Suprapubic skin (tissue), 4 donors: ENCODE measurements around the gene GALK2. TPM values are rescaled to one million over a fixed set of nuclear protein-coding genes. Genes with fewer than 3 reads are reported as not detected.

Source experiments
- DNase-seq, 2 donors: peaks; one replicate each; pipeline ENCODE4 v3.0.0-alpha.2; 2019; ENCODE audit warnings: low spot score in 2 of 2
- H3K27ac ChIP-seq: fragments of 200-600 bp; sonication (generic); one replicate; pipeline ENCODE4 v1.5.1; 2019
- H3K27me3 ChIP-seq: fragments of 200-600 bp; sonication (generic); one replicate; pipeline ENCODE4 v1.5.1; 2019
- H3K36me3 ChIP-seq: fragments of 200-600 bp; sonication (generic); one replicate; pipeline ENCODE4 v1.5.1; 2019
- H3K4me1 ChIP-seq: fragments of 200-600 bp; sonication (generic); one replicate; pipeline ENCODE4 v1.5.1; 2019
- H3K4me3 ChIP-seq: fragments of 200-600 bp; sonication (generic); one replicate; pipeline ENCODE4 v1.5.1; 2019; ENCODE audit warnings: mild to moderate bottlenecking
- H3K9me3 ChIP-seq: fragments of 200-600 bp; sonication (generic); one replicate; pipeline ENCODE4 v1.5.1; 2019
- EP300 ChIP-seq: sonication (generic); formaldehyde crosslinking; IDR thresholded peaks from one replicate; pipeline ENCODE4 v1.6.1; 2017; ENCODE audit warnings: antibody characterized with exemption
- POLR2A ChIP-seq, 2 donors: fragments of 450-650 bp; IDR thresholded peaks; one replicate each; pipeline ENCODE4 v1.6.1; 2017; ENCODE audit warnings: antibody characterized with exemption in 2 of 2, mild to moderate bottlenecking in 2 of 2, moderate library complexity in 2 of 2
- POLR2AphosphoS5 ChIP-seq, 3 donors: sonication (generic); formaldehyde crosslinking; IDR thresholded peaks; one replicate each; pipeline ENCODE4 v1.6.1; 2017; ENCODE audit warnings: antibody characterized with exemption in 3 of 3
- WGBS: methylation state at CpG from one replicate; pipeline ENCODE4 v1.1.5; 2018; 5-methylcytosine and 5-hydroxymethylcytosine counted together
- total RNA-seq, 4 donors: library from RNA; depleted of rRNA; stranded (reverse); fragments of >200 nt; gene quantifications; one replicate each; pipeline ENCODE4 v1.1.0, GENCODE V29; 2016
- TF ChIP-seq, protein P1 (sequence below), 2 donors: fragments of 200-600 bp in 1 of 2; fragments of 450-650 bp in 1 of 2; sonication (generic) in 1 of 2; IDR thresholded peaks; one replicate each; pipeline ENCODE4 v1.5.1; 2016 to 2019; ENCODE audit warnings: antibody characterized with exemption in 2 of 2, mild to moderate bottlenecking in 1 of 2, moderate library complexity in 1 of 2

The GALK2 gene
- total RNA-seq, 4 donors from 2014 or later, result 23.3 to 35.2 (median 33.8) TPM

DNA sequence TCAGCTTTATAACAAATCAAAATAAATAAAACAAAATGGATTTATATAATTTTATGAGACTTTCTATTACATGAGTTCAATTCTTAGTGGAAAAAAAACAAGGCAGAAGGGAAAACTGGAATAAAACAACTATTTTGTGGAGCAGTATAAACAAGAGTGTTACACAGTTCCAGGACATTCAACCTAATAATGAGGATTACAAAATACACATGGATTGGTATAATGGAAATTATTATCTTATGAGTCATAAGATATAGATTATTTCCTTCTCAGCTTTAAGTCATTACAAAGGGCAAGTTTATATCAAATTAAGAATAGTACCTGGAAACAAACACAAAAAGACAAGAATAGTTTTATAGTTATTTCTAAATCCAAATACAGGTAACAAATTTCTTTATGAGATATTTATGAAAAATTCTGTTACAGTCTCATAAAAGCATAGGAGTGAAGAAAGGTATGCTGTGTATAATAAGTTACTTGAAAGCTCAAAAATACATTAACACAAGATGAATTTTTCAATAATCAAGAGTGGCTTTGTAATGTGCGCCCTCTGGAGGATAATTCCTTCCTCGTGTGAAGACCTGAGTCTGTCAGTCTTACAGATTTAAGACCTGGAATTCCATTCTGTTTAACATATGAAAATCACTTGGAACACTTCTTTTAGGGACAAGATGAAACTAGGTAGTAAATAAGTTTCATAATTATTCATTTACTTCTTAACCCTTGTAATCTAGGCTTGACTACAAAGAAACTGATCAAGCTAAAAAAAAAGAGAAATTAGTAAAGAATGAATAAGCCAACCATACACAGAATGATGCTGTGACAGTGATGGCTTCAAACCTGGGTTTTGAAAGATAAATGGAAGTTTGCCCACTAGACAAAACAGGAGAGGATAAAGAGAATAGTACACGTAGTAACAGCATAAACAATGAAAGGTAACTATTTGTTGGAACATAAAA, 24.1 kb upstream of the GALK2 start:
- no peak for DNase-seq
- Histone ChIP-seq H3K36me3 (peaks cover 29% of the 10 kb centered on the region), H3K27ac (no peak overlapping the region), H3K9me3 (no peaks in the 10 kb centered on the region), H3K4me3 (no peak overlapping the region), H3K27me3 (no peaks in the 10 kb centered on the region), H3K4me1 (peaks cover 22% of the 10 kb centered on the region)
- TF ChIP-seq, protein P1, sequence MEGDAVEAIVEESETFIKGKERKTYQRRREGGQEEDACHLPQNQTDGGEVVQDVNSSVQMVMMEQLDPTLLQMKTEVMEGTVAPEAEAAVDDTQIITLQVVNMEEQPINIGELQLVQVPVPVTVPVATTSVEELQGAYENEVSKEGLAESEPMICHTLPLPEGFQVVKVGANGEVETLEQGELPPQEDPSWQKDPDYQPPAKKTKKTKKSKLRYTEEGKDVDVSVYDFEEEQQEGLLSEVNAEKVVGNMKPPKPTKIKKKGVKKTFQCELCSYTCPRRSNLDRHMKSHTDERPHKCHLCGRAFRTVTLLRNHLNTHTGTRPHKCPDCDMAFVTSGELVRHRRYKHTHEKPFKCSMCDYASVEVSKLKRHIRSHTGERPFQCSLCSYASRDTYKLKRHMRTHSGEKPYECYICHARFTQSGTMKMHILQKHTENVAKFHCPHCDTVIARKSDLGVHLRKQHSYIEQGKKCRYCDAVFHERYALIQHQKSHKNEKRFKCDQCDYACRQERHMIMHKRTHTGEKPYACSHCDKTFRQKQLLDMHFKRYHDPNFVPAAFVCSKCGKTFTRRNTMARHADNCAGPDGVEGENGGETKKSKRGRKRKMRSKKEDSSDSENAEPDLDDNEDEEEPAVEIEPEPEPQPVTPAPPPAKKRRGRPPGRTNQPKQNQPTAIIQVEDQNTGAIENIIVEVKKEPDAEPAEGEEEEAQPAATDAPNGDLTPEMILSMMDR (IDR thresholded peaks at IDR 0.05), result peak in 1 of 2 donors; percentile 51
- no peak for TF ChIP-seq POLR2AphosphoS5 (IDR thresholded peaks at IDR 0.05)
- 22% methylated on average over 3 of the region's 3 CpGs for WGBS

- Histone ChIP-seq H3K36me3 (peaks cover 6% of the 10 kb centered on the region), H3K27ac (no peak overlapping the region), H3K4me3 (no peak overlapping the region), H3K9me3 (no peaks in the 10 kb centered on the region), H3K27me3 (no peaks in the 10 kb centered on the region), H3K4me1 (peaks cover 30% of the 10 kb centered on the region)
- no peak for TF ChIP-seq POLR2A (IDR thresholded peaks at IDR 0.05)
- no peak for DNase-seq
- WGBS, result 54% methylated on average over 1 of the region's 1 CpG
These were observed 21.7 kb upstream of the GALK2 start for GRCh38 chr15:49148298-49148697.

GRCh38 chr15:49148727-49149126, 21.3 kb upstream of the GALK2 start:
- peaks cover 35% of the 10 kb centered on the region for H3K4me1 ChIP-seq
- no peak overlapping the region for H3K27ac ChIP-seq
- no peak overlapping the region for H3K4me3 ChIP-seq
- no peak for DNase-seq
- WGBS, result 84% methylated on average over 1 of the region's 1 CpG
- TF ChIP-seq POLR2A (IDR thresholded peaks at IDR 0.05), result no peak
- TF ChIP-seq, protein P1 (IDR thresholded peaks at IDR 0.05), result no peak
- TF ChIP-seq EP300, result no peak
- TF ChIP-seq POLR2AphosphoS5 (IDR thresholded peaks at IDR 0.05), result no peak
- no peaks in the 10 kb centered on the region for H3K9me3 ChIP-seq
- H3K27me3 ChIP-seq, result no peaks in the 10 kb centered on the region
- peaks cover 2% of the 10 kb centered on the region for H3K36me3 ChIP-seq

DNA sequence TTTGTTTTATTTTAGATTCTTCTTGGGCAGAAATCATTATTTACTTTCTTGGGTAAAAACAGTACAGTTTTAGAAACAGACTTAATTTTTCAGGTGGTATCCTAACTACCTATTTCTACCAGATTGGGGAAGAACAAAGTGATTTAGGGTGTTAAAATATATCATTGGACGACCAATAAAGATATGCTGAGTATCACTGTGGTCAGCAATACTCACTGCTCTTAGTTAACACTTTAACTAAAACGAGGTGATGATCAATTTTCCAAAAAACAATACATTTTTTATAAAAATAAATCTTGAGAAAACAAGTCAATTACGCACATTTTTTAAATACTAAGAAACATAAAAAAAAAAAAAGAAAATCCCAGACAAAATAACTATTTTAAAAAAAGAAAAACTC, 18.2 kb upstream of the GALK2 start:
- no peaks in the 10 kb centered on the region for H3K27me3 ChIP-seq
- H3K9me3 ChIP-seq, result no peaks in the 10 kb centered on the region
- DNase-seq, result no peak
- no peak overlapping the region for H3K4me3 ChIP-seq
- no peaks in the 10 kb centered on the region for H3K36me3 ChIP-seq
- no peak overlapping the region for H3K27ac ChIP-seq
- peaks cover 33% of the 10 kb centered on the region for H3K4me1 ChIP-seq
- WGBS, result 88% methylated on average over 3 of the region's 3 CpGs
- TF ChIP-seq POLR2AphosphoS5 (IDR thresholded peaks at IDR 0.05) (no peak), EP300 (no peak), POLR2A (IDR thresholded peaks at IDR 0.05) (no peak)
- TF ChIP-seq, protein P1 (IDR thresholded peaks at IDR 0.05), result no peak

- TF ChIP-seq POLR2AphosphoS5 (IDR thresholded peaks at IDR 0.05), result no peak
- TF ChIP-seq, protein P1 (IDR thresholded peaks at IDR 0.05), result no peak
- Histone ChIP-seq H3K27me3 (no peaks in the 10 kb centered on the region), H3K27ac (no peak overlapping the region), H3K36me3 (no peaks in the 10 kb centered on the region), H3K4me3 (no peak overlapping the region), H3K4me1 (peaks cover 35% of the 10 kb centered on the region), H3K9me3 (no peaks in the 10 kb centered on the region)
- DNase-seq, result no peak
- 90% methylated on average over 9 of the region's 9 CpGs for WGBS
These were observed 17.3 kb upstream of the GALK2 start for GRCh38 chr15:49152552-49153312.
